Activated CD8-positive, alpha-beta T cell treated with anti-CD3 and anti-CD28 coated beads, Interleukin-2, amount 10 ng/mL, durations not matched to agents 7 days and 5 days (primary cell): ENCODE measurements around the gene B3GAT1. TPM values are rescaled to one million over a fixed set of nuclear protein-coding genes. Genes with fewer than 3 reads are reported as not detected.

Experiments used
- ATAC-seq: fragments of 150-1000 bp; cut with Tn5 transposase; one replicate; pipeline ENCODE4 v1.10.0; 2021; ENCODE audit warnings: moderate library complexity
- CTCF ChIA-PET: fragments of 350-600 bp; sonication (Branson Sonifier 250); formaldehyde crosslinking; loops from one replicate; lab custom pipeline; 2021; ENCODE audit warnings: antibody characterized with exemption; lab: Charles Lee
- POLR2A ChIA-PET: fragments of 350-600 bp; sonication (Branson Sonifier 250); formaldehyde crosslinking; loops from one replicate; lab custom pipeline; 2021; ENCODE audit warnings: antibody characterized with exemption; lab: Charles Lee
- DNase-seq: peaks from one replicate; pipeline ENCODE4 v3.0.0-alpha.2; 2020
- H3K27ac Mint-ChIP-seq: one replicate; pipeline ENCODE4 v1.8.0; 2021; ENCODE audit warnings: mild to moderate bottlenecking, mixed read lengths
- H3K27me3 Mint-ChIP-seq: one replicate; pipeline ENCODE4 v1.8.0; 2021; ENCODE audit warnings: low read depth, mixed read lengths
- H3K36me3 Mint-ChIP-seq: one replicate; pipeline ENCODE4 v1.8.0; 2021; ENCODE audit warnings: low read depth, mixed read lengths
- H3K4me1 Mint-ChIP-seq: one replicate; pipeline ENCODE4 v1.8.0; 2021; ENCODE audit warnings: low read depth, mixed read lengths
- H3K4me3 Mint-ChIP-seq: one replicate; pipeline ENCODE4 v1.8.0; 2021; ENCODE audit warnings: mild to moderate bottlenecking, mixed read lengths
- H3K9me3 Mint-ChIP-seq: one replicate; pipeline ENCODE4 v1.8.0; 2022; ENCODE audit warnings: mixed read lengths; ENCODE audit not compliant: insufficient read depth
- total RNA-seq, 2 experiments: library from RNA; stranded (reverse); gene quantifications; one replicate each; pipeline ENCODE4 v1.2.3, GENCODE V29; 2021

B3GAT1 gene
- total RNA-seq, 2 experiments from 2014 or later: 0.13 to 0.31 TPM

GRCh38 chr11:134393638-134394037 is 18.4 kb downstream of the B3GAT1 start:
- DNase-seq (no peak), ATAC-seq (no peak)
- Mint-ChIP-seq H3K4me3 (no peak overlapping the region), H3K27ac (no peak overlapping the region), H3K4me1 (no peaks in the 10 kb centered on the region), H3K9me3 (no peaks in the 10 kb centered on the region), H3K27me3 (peaks cover 7% of the 10 kb centered on the region), H3K36me3 (no peaks in the 10 kb centered on the region)
- CTCF ChIA-PET: no interaction called here
- POLR2A ChIA-PET: no interaction called here

DNA sequence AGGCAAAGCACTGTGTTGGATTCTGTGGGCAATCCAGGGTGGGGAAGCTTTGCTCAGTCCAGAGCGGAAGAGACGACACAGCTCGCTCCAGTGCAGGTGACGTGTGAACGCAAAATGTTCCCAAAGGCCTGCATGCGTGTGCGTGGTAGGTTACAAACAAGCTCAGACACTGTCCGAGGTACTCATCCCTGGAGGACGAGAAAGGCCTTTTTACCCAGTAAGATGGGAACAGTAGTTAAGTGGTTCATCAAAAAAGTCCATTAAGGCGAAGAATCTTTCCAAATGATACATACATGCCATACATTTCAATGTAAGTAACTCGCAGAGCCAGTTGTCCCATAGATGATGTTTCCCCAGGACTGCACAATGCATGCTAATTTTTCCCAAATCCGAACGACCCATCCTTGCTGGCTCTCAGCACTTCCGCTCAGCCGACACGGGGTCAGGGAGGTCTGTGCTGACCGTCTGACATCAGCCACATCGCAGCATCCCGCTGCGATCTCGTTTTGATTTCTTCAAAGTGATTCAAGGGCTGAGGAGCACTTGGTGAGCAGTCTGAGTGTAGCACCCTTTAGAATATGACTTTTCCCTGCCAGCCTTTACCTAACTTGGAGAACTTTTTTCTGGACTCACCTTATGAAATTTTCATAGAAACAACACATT is 19.0 kb downstream of the B3GAT1 start:
- Mint-ChIP-seq H3K27me3 (peaks cover 11% of the 10 kb centered on the region), H3K27ac (no peak overlapping the region), H3K4me1 (no peaks in the 10 kb centered on the region), H3K9me3 (no peaks in the 10 kb centered on the region), H3K4me3 (no peak overlapping the region), H3K36me3 (no peaks in the 10 kb centered on the region)
- no peak for ATAC-seq
- ChIA-PET POLR2A (no interaction called here), CTCF (no interaction called here)
- DNase-seq: no peak

DNA sequence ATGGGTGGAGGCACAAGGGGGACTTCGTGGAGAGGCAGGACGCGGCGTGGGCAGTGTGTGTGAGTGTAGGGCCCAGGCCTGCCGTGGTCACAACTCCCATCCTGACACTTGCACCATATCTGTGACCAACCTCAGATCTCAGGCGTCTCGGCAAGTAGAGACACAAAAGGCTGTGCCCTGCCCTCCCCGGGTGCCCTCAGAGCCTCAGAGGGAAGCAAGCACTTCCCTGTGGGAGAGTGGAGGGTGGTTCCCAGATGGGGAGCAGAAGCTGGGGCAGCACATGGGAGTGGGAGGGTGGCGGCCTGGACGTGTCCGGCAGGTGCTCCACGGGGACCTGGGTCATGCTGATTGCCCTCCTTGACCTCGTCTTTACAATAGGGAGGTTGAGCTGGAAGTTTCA is 20.4 kb downstream of the B3GAT1 start:
- ChIA-PET CTCF (no interaction called here), POLR2A (no interaction called here)
- Mint-ChIP-seq H3K27ac (no peak overlapping the region), H3K9me3 (no peaks in the 10 kb centered on the region), H3K36me3 (no peaks in the 10 kb centered on the region), H3K4me1 (peaks cover 9% of the 10 kb centered on the region), H3K4me3 (no peak overlapping the region), H3K27me3 (peaks cover 12% of the 10 kb centered on the region)
- ATAC-seq (no peak), DNase-seq (no peak)

DNA sequence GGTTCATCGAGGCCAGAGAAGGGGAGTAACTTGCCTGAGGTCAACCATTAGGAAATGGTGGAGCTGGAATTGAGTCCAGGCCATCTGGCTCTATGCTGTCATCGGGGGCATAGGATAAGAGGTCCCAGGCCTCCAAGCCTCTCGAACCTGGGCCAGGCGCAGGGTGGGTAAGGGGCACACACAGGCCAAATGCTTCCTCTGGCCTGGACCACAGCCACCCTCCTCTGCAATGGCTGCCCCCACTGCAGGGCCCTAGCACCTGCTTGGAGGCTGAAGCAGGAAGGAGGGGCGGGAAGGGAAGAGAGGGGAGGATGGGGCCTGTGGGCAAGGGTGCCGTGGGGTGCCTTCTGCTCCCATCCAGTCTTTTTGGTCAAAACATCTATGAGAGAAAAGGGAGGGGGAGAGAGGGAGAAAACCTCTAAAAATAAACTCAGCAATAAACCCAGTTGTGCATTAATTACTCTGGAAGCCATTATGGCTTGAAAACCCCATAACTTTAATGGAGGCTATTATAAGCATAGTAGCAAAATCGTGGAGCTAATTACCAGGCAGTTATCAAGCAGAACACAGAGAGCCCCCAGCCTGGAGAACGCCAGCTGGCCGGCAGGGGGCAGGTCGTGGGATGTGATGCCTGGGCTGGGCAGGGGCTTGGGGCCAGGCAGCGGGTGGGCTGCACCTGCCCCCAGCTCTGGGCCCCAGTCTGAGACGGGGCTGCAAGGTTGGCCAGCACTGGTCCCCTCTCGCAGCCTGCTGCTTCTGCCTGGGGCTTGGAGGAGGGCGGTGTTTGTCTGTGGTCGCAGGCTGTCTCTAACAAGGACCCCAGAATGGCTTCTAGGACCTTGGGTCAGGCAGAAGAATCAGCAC is 21.1 kb downstream of the B3GAT1 start:
- ATAC-seq (no peak), DNase-seq (no peak)
- H3K36me3 Mint-ChIP-seq: no peaks in the 10 kb centered on the region
- no peak overlapping the region for H3K27ac Mint-ChIP-seq
- peaks cover 16% of the 10 kb centered on the region for H3K4me1 Mint-ChIP-seq
- H3K9me3 Mint-ChIP-seq: no peaks in the 10 kb centered on the region
- CTCF ChIA-PET: no interaction called here
- POLR2A ChIA-PET: no interaction called here
- peaks cover 12% of the 10 kb centered on the region for H3K27me3 Mint-ChIP-seq
- H3K4me3 Mint-ChIP-seq: no peak overlapping the region

DNA sequence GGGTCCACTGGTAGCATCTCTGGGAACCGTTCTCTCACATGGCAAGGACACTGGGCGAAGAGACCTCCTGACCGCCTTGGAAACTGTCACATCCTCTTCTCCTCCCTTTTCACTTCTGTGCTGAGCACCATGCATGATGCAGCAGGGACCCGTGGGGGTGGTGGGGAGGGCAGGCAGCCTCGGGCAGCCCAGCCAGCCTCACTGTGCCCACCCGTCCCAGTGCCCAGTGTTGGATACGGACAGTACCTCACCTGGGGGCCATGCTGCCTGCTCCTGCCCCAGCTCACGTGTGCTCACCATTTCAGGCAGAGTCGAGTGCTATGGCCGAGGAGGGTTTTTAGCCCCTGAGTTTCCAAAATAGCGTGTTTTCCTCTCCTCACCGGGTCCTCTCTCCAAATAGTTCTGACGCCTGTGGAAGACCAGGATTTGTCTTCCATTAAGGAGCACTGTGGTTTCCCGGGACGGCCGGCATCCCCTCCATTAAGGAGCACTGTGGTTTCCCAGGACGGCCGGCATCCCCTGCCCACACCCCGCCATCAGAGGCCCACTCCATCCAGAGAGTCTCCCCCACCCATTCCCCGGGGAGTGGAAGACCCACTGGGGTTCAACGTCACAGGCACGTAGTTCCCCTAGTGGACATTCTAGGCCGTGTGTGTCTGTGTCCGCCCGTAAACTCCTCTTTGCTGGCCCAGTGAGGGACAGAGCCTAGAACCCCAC is 22.4 kb downstream of the B3GAT1 start:
- DNase-seq: no peak
- H3K27me3 Mint-ChIP-seq: peaks cover 16% of the 10 kb centered on the region
- no peaks in the 10 kb centered on the region for H3K36me3 Mint-ChIP-seq
- POLR2A ChIA-PET: no interaction called here
- no peak overlapping the region for H3K27ac Mint-ChIP-seq
- no peaks in the 10 kb centered on the region for H3K9me3 Mint-ChIP-seq
- H3K4me3 Mint-ChIP-seq: no peak overlapping the region
- H3K4me1 Mint-ChIP-seq: peaks cover 18% of the 10 kb centered on the region
- CTCF ChIA-PET: no interaction called here
- no peak for ATAC-seq

GRCh38 chr11:134388590-134388989 is 23.5 kb downstream of the B3GAT1 start:
- H3K27me3 Mint-ChIP-seq: peaks cover 14% of the 10 kb centered on the region
- H3K27ac Mint-ChIP-seq: no peak overlapping the region
- H3K9me3 Mint-ChIP-seq: no peaks in the 10 kb centered on the region
- POLR2A ChIA-PET: no interaction called here
- ATAC-seq (no peak), DNase-seq (no peak)
- H3K36me3 Mint-ChIP-seq: no peaks in the 10 kb centered on the region
- no peak overlapping the region for H3K4me3 Mint-ChIP-seq
- peaks cover 18% of the 10 kb centered on the region for H3K4me1 Mint-ChIP-seq
- CTCF ChIA-PET: no interaction called here

GRCh38 chr11:134387501-134387900 is 24.5 kb downstream of the B3GAT1 start:
- POLR2A ChIA-PET: no interaction called here
- CTCF ChIA-PET: no interaction called here

GRCh38 chr11:134386945-134387344 is 25.1 kb downstream of the B3GAT1 start:
- H3K27me3 Mint-ChIP-seq: peaks cover 12% of the 10 kb centered on the region
- CTCF ChIA-PET: no interaction called here
- peak overlapping the region; percentile 6 for H3K4me3 Mint-ChIP-seq
- H3K4me1 Mint-ChIP-seq: peaks cover 18% of the 10 kb centered on the region
- ATAC-seq (peak; percentile 62), DNase-seq (peak; percentile 24)
- POLR2A ChIA-PET: no interaction called here
- no peaks in the 10 kb centered on the region for H3K9me3 Mint-ChIP-seq
- no peaks in the 10 kb centered on the region for H3K36me3 Mint-ChIP-seq
- no peak overlapping the region for H3K27ac Mint-ChIP-seq

More at GRCh38 chr11:134387501-134387900, 24.5 kb downstream of the B3GAT1 start:
- no peak overlapping the region for H3K4me3 Mint-ChIP-seq
- no peak for ATAC-seq
- no peak for DNase-seq
- peaks cover 18% of the 10 kb centered on the region for H3K4me1 Mint-ChIP-seq
- H3K27ac Mint-ChIP-seq: no peak overlapping the region
- no peaks in the 10 kb centered on the region for H3K36me3 Mint-ChIP-seq
- no peaks in the 10 kb centered on the region for H3K9me3 Mint-ChIP-seq
- peaks cover 12% of the 10 kb centered on the region for H3K27me3 Mint-ChIP-seq

DNA sequence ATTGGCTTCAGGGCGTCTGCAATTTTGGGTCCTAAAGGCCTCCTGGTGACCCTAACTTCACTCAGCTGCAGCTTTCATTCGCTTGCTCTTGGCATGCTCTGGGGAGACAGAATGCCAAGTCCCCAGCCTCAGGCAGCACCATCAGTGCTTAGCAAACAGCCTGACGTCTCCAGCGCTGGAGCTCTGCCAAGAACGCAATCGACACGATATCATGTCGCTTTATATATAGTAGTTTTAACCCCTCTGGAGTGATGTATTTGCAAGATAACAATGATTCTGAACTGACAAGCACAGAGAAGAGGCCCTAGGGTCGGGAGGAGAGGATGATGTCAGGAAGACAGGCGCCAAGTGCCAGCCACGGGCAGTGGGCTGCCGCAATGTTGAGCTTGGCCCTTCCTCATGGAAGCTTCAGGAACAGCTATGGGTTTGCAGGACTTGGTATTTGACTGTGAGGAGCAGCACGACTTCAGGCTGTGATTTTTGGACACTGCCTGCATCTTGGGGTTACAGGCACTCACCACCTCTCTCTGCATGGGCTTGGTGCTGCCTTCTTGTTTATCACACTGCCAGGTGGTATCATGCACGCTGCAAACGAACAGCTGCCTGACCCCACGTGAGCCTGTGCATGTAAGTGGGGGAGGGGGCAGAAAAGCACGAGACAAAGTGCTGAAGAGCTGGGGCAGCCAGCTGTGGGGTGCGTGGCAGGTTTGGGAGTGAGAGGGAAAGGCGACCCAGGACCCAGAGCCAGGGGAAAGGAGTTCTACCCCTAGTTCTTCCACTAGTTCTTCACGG is 26.1 kb downstream of the B3GAT1 start:
- DNase-seq: no peak
- Mint-ChIP-seq H3K4me1 (peaks cover 18% of the 10 kb centered on the region), H3K27me3 (peaks cover 12% of the 10 kb centered on the region), H3K27ac (peak overlapping the region; percentile 12), H3K9me3 (no peaks in the 10 kb centered on the region), H3K4me3 (no peak overlapping the region), H3K36me3 (no peaks in the 10 kb centered on the region)
- CTCF ChIA-PET: no interaction called here
- ATAC-seq: no peak
- POLR2A ChIA-PET: interaction anchor here (0.5 kb wide), 1 partner anchor 33 kb away, joined by 3 read pairs; no protein-coding TSS in a partner anchor

- ATAC-seq: no peak
- ChIA-PET CTCF (no interaction called here), POLR2A (no interaction called here)
- Mint-ChIP-seq H3K4me1 (peaks cover 18% of the 10 kb centered on the region), H3K27ac (no peak overlapping the region), H3K4me3 (no peak overlapping the region), H3K27me3 (peaks cover 12% of the 10 kb centered on the region), H3K36me3 (no peaks in the 10 kb centered on the region), H3K9me3 (no peaks in the 10 kb centered on the region)
- DNase-seq: no peak
These were observed 26.9 kb downstream of the B3GAT1 start for GRCh38 chr11:134385171-134385570.

- ATAC-seq (no peak), DNase-seq (no peak)
- Mint-ChIP-seq H3K9me3 (no peaks in the 10 kb centered on the region), H3K27ac (no peak overlapping the region), H3K27me3 (peaks cover 12% of the 10 kb centered on the region), H3K4me1 (peaks cover 18% of the 10 kb centered on the region), H3K4me3 (no peak overlapping the region), H3K36me3 (no peaks in the 10 kb centered on the region)
- ChIA-PET POLR2A (no interaction called here), CTCF (no interaction called here)
These were observed 27.6 kb downstream of the B3GAT1 start for GRCh38 chr11:134384406-134384805.
